MM.1S (cell line): ENCODE data around the gene LORICRIN.
"Not testable (repeated sequence)": the region's sequence is repeated elsewhere in the genome, so short reads cannot be mapped to it uniquely, and the experiment has no call there.

Experiments used
- DNase-seq: peaks from one replicate; pipeline ENCODE4 v3.0.0-alpha.2; 2015
- H2AFZ ChIP-seq: fragments of 300-600 bp; sonication (generic); 2 replicates; pipeline ENCODE4 v1.6.0; 2016; ENCODE audit warnings: antibody characterized with exemption, low read length
- H3F3A ChIP-seq: fragments of 300-600 bp; sonication (generic); 2 replicates; pipeline ENCODE4 v1.6.1; 2016; ENCODE audit warnings: mild to moderate bottlenecking, antibody characterized with exemption, low read length, moderate library complexity, mixed read lengths; ENCODE audit not compliant: insufficient read depth
- H3K27ac ChIP-seq: fragments of 300-600 bp; sonication (generic); 2 replicates; pipeline ENCODE4 v1.5.1; 2016; ENCODE audit warnings: mild to moderate bottlenecking, low read length
- H3K27me3 ChIP-seq: fragments of 300-600 bp; sonication (generic); replicated peaks from 2 replicates; pipeline ENCODE4 v1.6.0; 2016; ENCODE audit warnings: low read length; ENCODE audit not compliant: insufficient read depth
- H3K36me3 ChIP-seq: fragments of 300-600 bp; sonication (generic); replicated peaks from 2 replicates; pipeline ENCODE4 v1.6.1; 2016; ENCODE audit warnings: mild to moderate bottlenecking, low read length, mixed read lengths; ENCODE audit not compliant: insufficient read depth
- H3K4me1 ChIP-seq: fragments of 300-600 bp; sonication (generic); 2 replicates; pipeline ENCODE4 v1.6.1; 2016; ENCODE audit warnings: low read length, mixed read lengths
- H3K4me2 ChIP-seq: fragments of 300-600 bp; sonication (generic); 2 replicates; pipeline ENCODE4 v1.6.0; 2016; ENCODE audit warnings: low read depth, low read length
- H3K4me3 ChIP-seq: fragments of 300-600 bp; sonication (generic); 2 replicates; pipeline ENCODE4 v1.5.1; 2016; ENCODE audit warnings: low read length, mixed read lengths
- H3K79me2 ChIP-seq: fragments of 300-600 bp; sonication (generic); 2 replicates; pipeline ENCODE4 v1.6.1; 2016; ENCODE audit warnings: mixed run types, low read length, mixed read lengths
- H3K9ac ChIP-seq: fragments of 300-600 bp; sonication (generic); 2 replicates; pipeline ENCODE4 v1.6.1; 2016; ENCODE audit warnings: low read length, mixed read lengths
- H3K9me2 ChIP-seq: fragments of 300-600 bp; sonication (generic); replicated peaks from 2 replicates; pipeline ENCODE4 v1.6.1; 2016; ENCODE audit warnings: mild to moderate bottlenecking, low read length, mixed read lengths; ENCODE audit not compliant: insufficient read depth
- H3K9me3 ChIP-seq: fragments of 300-600 bp; sonication (generic); replicated peaks from 2 replicates; pipeline ENCODE4 v1.6.1; 2016; ENCODE audit warnings: mild to moderate bottlenecking, low read length, mixed read lengths; ENCODE audit not compliant: insufficient read depth
- H4K20me1 ChIP-seq: fragments of 300-600 bp; sonication (generic); 2 replicates; pipeline ENCODE4 v1.6.1; 2016; ENCODE audit warnings: mild to moderate bottlenecking, low read length, moderate library complexity, mixed read lengths; ENCODE audit not compliant: insufficient read depth
- CTCF ChIP-seq: fragments of 300-600 bp; sonication (generic); IDR thresholded peaks from 2 replicates; pipeline ENCODE4 v1.5.1; 2016; ENCODE audit warnings: antibody characterized with exemption, low read length, mixed read lengths
- EZH2 ChIP-seq: fragments of 300-600 bp; sonication (generic); optimal IDR thresholded peaks from 2 replicates; pipeline ENCODE3; 2017; ENCODE audit warnings: low read depth, mild to moderate bottlenecking, antibody characterized with exemption, low read length, mixed read lengths
- EZH2phosphoT487 ChIP-seq: fragments of 300-600 bp; sonication (generic); IDR thresholded peaks from 2 replicates; pipeline ENCODE4 v1.6.1; 2018; ENCODE audit warnings: antibody characterized with exemption, low read length

Gene LORICRIN

DNA sequence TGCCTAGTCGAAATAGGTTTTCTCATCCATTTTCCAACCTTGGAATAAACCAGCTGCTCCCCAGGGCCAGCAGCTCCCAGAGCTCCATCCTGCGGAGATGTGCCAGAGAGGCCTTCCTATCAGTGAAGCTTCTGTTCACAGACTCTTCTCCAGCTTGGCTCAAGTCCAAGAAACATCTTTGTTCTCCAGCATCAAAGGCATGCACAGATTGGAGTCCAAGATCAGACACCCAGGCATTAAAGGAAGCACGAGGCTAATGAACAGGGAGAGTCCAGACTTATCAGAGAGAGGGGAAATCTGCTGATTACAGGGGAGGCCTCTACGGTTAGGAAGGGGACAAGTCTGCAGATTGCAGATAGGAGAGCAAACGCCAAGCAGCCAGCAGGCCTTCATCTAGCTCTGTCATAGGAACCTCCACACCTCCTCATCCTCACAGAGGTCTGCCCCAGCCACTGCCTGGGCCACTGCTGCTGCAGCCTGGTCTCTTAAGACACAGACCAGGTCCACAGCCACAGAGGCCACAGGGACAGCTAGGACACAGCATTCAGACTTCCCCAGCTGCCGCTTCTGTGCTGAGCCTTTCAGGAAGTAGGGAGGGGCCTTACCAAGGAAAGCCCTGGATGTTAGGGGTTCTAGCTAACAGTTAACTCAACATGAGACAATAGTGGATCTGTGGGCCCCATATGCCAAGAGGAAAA, 38.7 kb upstream of the LORICRIN start:
- H3K27me3 ChIP-seq, result no peaks in the 10 kb centered on the region
- no peaks in the 10 kb centered on the region for H3K9me2 ChIP-seq
- H3F3A ChIP-seq, result no peaks in the 10 kb centered on the region
- no peaks in the 10 kb centered on the region for H3K79me2 ChIP-seq
- no peak overlapping the region for H3K4me2 ChIP-seq
- no peak overlapping the region for H3K4me3 ChIP-seq
- no peaks in the 10 kb centered on the region for H3K9me3 ChIP-seq
- TF ChIP-seq EZH2 (no peak), CTCF (no peak), EZH2phosphoT487 (no peak)
- H3K36me3 ChIP-seq, result no peaks in the 10 kb centered on the region
- H4K20me1 ChIP-seq, result no peaks in the 10 kb centered on the region
- DNase-seq, result no peak
- no peak overlapping the region for H3K27ac ChIP-seq
- no peak overlapping the region for H2AFZ ChIP-seq
- H3K4me1 ChIP-seq, result peaks cover 5% of the 10 kb centered on the region
- no peak overlapping the region for H3K9ac ChIP-seq

DNA sequence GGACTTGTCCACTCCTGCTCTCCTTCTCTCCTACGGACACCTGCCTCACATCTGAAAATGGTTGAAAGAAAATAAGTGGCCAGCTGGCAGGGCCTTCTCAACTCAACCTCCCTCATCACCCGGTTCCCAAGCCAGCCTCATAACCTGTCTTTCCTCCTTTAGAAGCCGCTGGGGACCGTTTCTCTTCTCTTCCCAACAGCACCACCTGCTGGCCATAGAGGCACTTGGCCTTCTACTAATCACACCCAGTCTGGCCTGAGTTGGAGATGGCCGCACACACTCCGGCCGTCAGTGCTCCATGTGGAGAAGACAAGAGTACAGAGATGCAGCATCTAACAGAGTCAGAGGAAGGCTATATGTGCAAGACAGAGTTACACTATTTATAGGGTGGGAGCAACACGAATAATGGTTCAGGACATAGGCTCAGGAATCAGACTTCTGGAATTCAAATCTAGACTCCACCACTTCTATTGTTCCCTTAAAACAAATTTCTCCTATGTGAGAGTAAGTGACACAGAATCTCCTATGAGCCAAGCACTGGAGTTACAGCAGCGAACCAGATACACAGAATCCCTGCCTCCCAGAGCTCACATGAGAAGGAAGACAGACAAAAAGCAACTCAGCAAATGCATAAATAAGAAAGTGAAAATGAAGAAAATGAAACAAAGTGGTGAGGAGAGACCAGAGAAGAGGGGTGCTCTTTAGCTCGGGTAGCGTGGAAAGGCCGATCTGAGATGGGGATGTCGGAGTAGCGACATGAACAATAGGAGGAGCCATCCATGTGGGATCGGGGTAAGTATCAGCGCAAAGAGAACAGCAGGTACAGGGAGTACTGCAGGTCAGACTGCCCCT, 36.2 kb upstream of the LORICRIN start:
- not testable (repeated sequence) for H4K20me1 ChIP-seq, H3F3A ChIP-seq, H3K79me2 ChIP-seq, H3K9me2 ChIP-seq, H3K9me3 ChIP-seq, H3K27me3 ChIP-seq, H3K36me3 ChIP-seq, H3K4me1 ChIP-seq
- H3K4me3 ChIP-seq, result peak overlapping the region; percentile 46
- TF ChIP-seq CTCF, result peak; percentile 72
- peak; percentile 80 for DNase-seq
- H3K9ac ChIP-seq, result peak overlapping the region; percentile 21; the same call in 1 of the 2 replicates
- H2AFZ ChIP-seq, result peak overlapping the region; percentile 59
- peak overlapping the region; percentile 2; the same call in 1 of the 2 replicates for H3K27ac ChIP-seq
- H3K4me2 ChIP-seq, result peak overlapping the region; percentile 70

DNA sequence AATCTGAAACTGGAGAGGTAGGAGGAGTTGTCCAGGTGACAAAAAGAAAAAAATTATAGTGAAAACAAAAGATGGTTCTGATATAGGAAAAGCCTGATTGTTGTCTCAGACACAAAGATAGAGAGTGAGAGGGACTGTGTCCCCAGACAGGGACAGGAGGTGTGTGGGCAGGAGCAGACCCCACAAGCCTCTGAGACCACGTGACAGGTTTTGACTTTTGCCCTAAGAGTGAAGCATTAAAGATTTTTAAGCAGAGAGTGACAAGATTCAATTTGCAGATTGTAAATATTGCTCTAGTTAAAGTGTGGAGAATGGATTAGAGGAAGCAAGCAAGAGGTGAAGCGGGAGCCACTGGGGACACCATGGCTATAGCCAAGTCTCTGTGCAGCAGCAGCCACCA, 31.7 kb upstream of the LORICRIN start:
- DNase-seq, result no peak
- peaks cover 5% of the 10 kb centered on the region for H3K4me1 ChIP-seq
- H3K27me3 ChIP-seq, result no peaks in the 10 kb centered on the region
- no peaks in the 10 kb centered on the region for H4K20me1 ChIP-seq
- H3K9ac ChIP-seq, result no peak overlapping the region
- no peak overlapping the region for H3K4me2 ChIP-seq
- no peaks in the 10 kb centered on the region for H3K79me2 ChIP-seq
- H3K27ac ChIP-seq, result no peak overlapping the region
- no peaks in the 10 kb centered on the region for H3F3A ChIP-seq
- TF ChIP-seq EZH2phosphoT487 (no peak), EZH2 (no peak), CTCF (no peak)
- no peaks in the 10 kb centered on the region for H3K9me3 ChIP-seq
- H2AFZ ChIP-seq, result no peak overlapping the region
- no peaks in the 10 kb centered on the region for H3K9me2 ChIP-seq
- no peaks in the 10 kb centered on the region for H3K36me3 ChIP-seq
- no peak overlapping the region for H3K4me3 ChIP-seq
